ENCODE results near the gene LRCH3.

DNA sequence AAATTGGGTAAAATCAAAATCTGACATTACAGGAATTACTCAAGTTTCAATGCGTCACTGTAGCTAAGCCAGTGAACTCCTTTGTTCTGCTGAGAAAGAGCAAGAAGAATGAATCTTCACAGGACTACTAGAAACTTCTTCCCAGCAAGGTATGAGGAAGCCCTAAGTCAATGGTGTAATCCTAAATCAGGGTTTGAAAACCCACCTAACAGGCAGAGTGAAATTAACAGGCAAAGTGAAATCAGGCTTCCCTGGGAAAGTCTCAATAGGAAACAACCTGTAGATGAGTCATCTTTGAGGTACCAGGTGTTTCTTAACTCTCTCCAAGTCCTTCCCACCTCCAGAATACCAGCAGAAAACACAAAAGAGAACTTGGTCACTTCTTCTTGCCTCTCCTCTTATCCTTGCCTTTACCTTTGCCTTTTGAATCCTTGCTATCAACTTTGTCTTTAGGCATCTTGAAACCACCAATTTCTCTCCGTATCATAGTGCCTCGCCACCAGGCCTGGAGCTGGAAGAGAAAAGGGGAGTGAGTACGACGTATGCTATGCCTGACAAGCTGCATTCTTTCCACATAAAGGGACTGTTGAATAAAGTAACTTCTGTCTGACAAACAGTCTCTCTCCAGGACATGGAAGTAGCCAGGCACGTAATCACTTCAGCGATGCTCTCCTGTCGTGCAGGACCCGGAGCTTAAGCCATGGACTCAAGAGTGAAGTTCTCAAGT is 98.3 kb downstream of the LRCH3 start:
- TF ChIP-seq, protein P1, sequence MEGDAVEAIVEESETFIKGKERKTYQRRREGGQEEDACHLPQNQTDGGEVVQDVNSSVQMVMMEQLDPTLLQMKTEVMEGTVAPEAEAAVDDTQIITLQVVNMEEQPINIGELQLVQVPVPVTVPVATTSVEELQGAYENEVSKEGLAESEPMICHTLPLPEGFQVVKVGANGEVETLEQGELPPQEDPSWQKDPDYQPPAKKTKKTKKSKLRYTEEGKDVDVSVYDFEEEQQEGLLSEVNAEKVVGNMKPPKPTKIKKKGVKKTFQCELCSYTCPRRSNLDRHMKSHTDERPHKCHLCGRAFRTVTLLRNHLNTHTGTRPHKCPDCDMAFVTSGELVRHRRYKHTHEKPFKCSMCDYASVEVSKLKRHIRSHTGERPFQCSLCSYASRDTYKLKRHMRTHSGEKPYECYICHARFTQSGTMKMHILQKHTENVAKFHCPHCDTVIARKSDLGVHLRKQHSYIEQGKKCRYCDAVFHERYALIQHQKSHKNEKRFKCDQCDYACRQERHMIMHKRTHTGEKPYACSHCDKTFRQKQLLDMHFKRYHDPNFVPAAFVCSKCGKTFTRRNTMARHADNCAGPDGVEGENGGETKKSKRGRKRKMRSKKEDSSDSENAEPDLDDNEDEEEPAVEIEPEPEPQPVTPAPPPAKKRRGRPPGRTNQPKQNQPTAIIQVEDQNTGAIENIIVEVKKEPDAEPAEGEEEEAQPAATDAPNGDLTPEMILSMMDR (IDR thresholded peaks at IDR 0.05): no peak
- TF ChIP-seq POLR2A (IDR thresholded peaks at IDR 0.05): no peak
- TF ChIP-seq POLR2AphosphoS5 (IDR thresholded peaks at IDR 0.05): no peak
- TF ChIP-seq EP300 (IDR thresholded peaks at IDR 0.05): no peak
